SH-SY5Y (cell line): ENCODE results near the gene KDM4D.

Experiments
- GATA2 ChIP-seq: IDR thresholded peaks from 2 replicates; pipeline ENCODE4 v1.6.1; 2011; ENCODE audit warnings: mild to moderate bottlenecking, low read depth, low read length
- GATA3 ChIP-seq: IDR thresholded peaks from 2 replicates; pipeline ENCODE4 v1.6.1; 2011; ENCODE audit warnings: low read depth, mild to moderate bottlenecking, low read length, moderate library complexity

DNA sequence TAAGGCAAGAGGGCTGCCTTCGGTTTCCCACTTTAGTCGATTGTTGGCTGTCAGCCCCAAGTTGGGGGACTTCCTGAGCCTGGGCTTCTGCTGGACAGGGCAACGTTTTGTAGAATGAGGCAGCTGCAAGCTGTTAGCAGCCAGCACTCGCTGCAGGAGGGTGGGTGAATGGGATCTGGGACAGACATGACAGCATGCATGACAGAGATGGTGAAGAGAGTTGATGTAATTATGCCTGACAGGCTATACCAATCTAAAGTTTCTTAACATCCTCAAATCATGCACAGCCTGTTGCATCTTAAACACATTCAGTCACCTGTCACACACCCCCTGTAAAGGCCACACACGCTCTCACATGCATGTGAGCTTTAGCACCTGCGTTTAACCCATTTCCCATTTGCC, 49.3 kb upstream of the KDM4D start:
- TF ChIP-seq GATA2 (no peak), GATA3 (no peak)
